TTC549 (cell line): ENCODE results near the gene ADAMTSL2.

Source experiments
- FAIRE-seq: peaks from 2 replicates; lab custom pipeline; 2012; peaks lifted over from hg19 to GRCh38; lab: Jason Lieb, UNC

Gene ADAMTSL2

GRCh38 chr9:133576031-133576874 lies 41.7 kb downstream of the ADAMTSL2 start:
- FAIRE-seq: no peak

GRCh38 chr9:133576875-133577736 lies 42.6 kb downstream of the ADAMTSL2 start:
- FAIRE-seq: no peak

- no peak for FAIRE-seq
Measured at GRCh38 chr9:133577737-133578112, 43.2 kb downstream of the ADAMTSL2 start.

GRCh38 chr9:133578524-133579441 lies 44.3 kb downstream of the ADAMTSL2 start:
- FAIRE-seq: no peak

- no peak for FAIRE-seq
Measured at GRCh38 chr9:133579601-133580418, 45.3 kb downstream of the ADAMTSL2 start.

GRCh38 chr9:133580419-133580738 lies 45.9 kb downstream of the ADAMTSL2 start:
- FAIRE-seq: no peak

GRCh38 chr9:133581011-133581410 lies 46.5 kb downstream of the ADAMTSL2 start:
- no peak for FAIRE-seq

GRCh38 chr9:133581513-133582343 lies 47.2 kb downstream of the ADAMTSL2 start:
- FAIRE-seq: no peak

GRCh38 chr9:133582501-133583045 lies 48.1 kb downstream of the ADAMTSL2 start:
- FAIRE-seq: no peak

- FAIRE-seq: no peak
Measured at GRCh38 chr9:133583111-133583510, 48.6 kb downstream of the ADAMTSL2 start.

GRCh38 chr9:133583586-133583985 lies 49.1 kb downstream of the ADAMTSL2 start:
- FAIRE-seq: no peak

GRCh38 chr9:133584167-133584558 lies 49.7 kb downstream of the ADAMTSL2 start:
- FAIRE-seq: no peak

- FAIRE-seq: no peak
Measured at GRCh38 chr9:133584559-133585476, 50.3 kb downstream of the ADAMTSL2 start.

- no peak for FAIRE-seq
Measured at GRCh38 chr9:133585481-133586351, 51.2 kb downstream of the ADAMTSL2 start.

- no peak for FAIRE-seq
Measured at GRCh38 chr9:133587051-133587450, 52.5 kb downstream of the ADAMTSL2 start.

- FAIRE-seq: no peak
Measured at GRCh38 chr9:133587466-133587865, 53.0 kb downstream of the ADAMTSL2 start.

GRCh38 chr9:133589454-133590227 lies 55.1 kb downstream of the ADAMTSL2 start:
- no peak for FAIRE-seq
